ENCODE measurements around the gene SOX12.
A peak's percentile ranks its signal among the peaks of the same experiment; 100 is the strongest.

Gene SOX12

DNA sequence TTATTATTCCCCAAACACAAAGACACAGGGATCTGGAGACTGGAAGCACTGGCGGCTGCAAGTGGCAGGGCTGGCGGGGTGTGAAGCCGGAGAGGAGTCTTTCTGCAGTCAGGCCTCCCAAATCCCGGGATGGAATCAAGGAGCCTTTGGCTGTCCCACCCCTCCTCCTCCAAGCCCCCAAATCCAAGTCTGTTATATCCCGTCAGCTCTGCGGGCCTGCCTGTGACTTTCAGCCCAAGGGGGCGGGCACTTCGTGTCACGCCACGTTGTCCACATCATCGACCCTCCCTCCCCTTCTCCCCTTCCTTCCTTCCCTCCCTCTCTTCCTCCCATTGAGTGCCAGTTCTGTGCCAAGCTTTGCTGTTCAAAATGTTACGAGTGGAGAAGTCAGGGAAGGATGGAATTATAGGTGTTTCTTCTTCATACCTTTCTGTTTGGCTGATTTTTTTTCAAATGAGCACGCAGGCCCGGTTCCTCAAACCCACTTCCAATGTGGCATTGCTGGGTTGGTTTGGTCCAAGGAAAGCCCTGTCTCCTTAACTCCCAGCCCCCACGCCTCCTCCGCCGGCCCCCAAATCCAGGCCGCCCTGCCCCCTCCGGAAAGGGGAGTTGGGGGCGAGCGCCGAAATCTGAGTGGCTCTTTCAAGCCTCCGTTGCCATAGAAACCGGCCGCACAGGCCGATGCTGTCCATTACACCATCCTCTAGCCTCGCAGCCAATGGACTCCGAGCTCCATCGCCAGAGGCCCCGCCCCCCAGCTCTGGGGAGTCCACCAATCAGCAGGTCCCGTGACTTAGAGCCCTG, 15.3 kb upstream of the SOX12 start:
- Histone ChIP-seq H3K4me2 (ENCODE audit: low read depth, low read length, poor library complexity, severe bottlenecking) (peak overlapping the region; percentile 32), H3K27me3 (ENCODE audit: low read length) (no peaks in the 10 kb centered on the region), H3K79me2 (ENCODE audit: insufficient read depth, low read length) (no peaks in the 10 kb centered on the region), H2AFZ (ENCODE audit: low read depth, low read length, severe bottlenecking) (no peak overlapping the region), H3K36me3 (ENCODE audit: low read length) (no peaks in the 10 kb centered on the region), H3K4me3 (ENCODE audit: insufficient read depth, low read length, poor library complexity, severe bottlenecking) (no peak overlapping the region), H4K20me1 (ENCODE audit: low read depth, low read length) (no peaks in the 10 kb centered on the region), H3K9me2 (replicated peaks; ENCODE audit: insufficient read depth, low read length) (no peaks in the 10 kb centered on the region), H3K9me3 (ENCODE audit: insufficient read depth, low read length) (no peaks in the 10 kb centered on the region), H3F3A (ENCODE audit: insufficient read depth) (no peaks in the 10 kb centered on the region), H3K9ac (ENCODE audit: low read length) (no peak overlapping the region), H3K27ac (ENCODE audit: low read depth, low read length) (no peak overlapping the region)
- no peak for TF ChIP-seq EZH2phosphoT487 (conservative IDR thresholded peaks at IDR 0.05; ENCODE audit: low read length)
- TF ChIP-seq, protein P1, sequence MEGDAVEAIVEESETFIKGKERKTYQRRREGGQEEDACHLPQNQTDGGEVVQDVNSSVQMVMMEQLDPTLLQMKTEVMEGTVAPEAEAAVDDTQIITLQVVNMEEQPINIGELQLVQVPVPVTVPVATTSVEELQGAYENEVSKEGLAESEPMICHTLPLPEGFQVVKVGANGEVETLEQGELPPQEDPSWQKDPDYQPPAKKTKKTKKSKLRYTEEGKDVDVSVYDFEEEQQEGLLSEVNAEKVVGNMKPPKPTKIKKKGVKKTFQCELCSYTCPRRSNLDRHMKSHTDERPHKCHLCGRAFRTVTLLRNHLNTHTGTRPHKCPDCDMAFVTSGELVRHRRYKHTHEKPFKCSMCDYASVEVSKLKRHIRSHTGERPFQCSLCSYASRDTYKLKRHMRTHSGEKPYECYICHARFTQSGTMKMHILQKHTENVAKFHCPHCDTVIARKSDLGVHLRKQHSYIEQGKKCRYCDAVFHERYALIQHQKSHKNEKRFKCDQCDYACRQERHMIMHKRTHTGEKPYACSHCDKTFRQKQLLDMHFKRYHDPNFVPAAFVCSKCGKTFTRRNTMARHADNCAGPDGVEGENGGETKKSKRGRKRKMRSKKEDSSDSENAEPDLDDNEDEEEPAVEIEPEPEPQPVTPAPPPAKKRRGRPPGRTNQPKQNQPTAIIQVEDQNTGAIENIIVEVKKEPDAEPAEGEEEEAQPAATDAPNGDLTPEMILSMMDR (IDR thresholded peaks at IDR 0.05; ENCODE audit: insufficient read depth, low read length, poor library complexity, severe bottlenecking), result no peak

DNA sequence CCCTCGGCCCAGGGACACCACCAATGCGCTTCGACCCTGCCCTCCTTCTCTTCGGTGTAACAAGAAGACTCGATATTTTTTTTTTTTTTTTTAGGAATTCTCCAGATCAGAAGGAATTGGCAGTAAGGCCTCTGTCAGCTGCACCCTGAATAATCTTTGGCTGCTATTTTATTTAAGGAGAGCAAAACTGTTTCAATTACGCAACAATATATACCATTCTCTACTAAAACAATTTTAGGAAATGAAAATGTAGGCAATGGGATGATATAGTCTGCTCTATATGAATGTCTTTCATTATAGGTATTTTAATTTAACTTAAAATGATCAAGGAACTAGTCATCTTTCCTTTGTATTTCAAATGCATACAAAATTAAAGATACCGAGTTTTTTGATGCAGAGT, 14.7 kb upstream of the SOX12 start:
- no peak overlapping the region for H3K4me3 ChIP-seq (ENCODE audit: insufficient read depth, low read length, poor library complexity, severe bottlenecking)
- peak overlapping the region; percentile 32 for H3K4me2 ChIP-seq (ENCODE audit: low read depth, low read length, poor library complexity, severe bottlenecking)

DNA sequence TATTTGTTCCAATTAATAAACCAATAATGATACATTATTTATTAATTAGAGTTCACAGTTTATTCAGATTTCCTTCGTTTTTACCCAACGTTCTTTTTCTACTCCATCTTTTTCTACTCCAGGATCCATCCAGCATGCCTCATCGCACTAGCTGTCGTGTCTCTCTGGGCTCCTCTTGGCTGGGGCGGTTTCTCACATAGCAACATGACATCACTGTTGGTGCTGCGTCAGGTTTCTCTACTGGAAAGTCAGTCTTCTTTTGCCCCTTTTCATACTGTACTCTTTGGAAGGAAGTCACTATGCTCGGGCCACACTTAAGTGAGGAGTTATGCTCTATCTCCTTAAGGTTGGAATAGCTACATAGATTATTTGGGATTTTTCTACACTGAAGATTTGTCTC, 13.7 kb upstream of the SOX12 start:
- Histone ChIP-seq H3K4me3 (ENCODE audit: insufficient read depth, low read length, poor library complexity, severe bottlenecking) (no peak overlapping the region), H3K4me2 (ENCODE audit: low read depth, low read length, poor library complexity, severe bottlenecking) (no peak overlapping the region), H3K27me3 (ENCODE audit: low read length) (no peaks in the 10 kb centered on the region), H2AFZ (ENCODE audit: low read depth, low read length, severe bottlenecking) (no peak overlapping the region), H3K27ac (ENCODE audit: low read depth, low read length) (no peak overlapping the region), H3K36me3 (ENCODE audit: low read length) (no peaks in the 10 kb centered on the region), H3K9me2 (replicated peaks; ENCODE audit: insufficient read depth, low read length) (no peaks in the 10 kb centered on the region), H3K9ac (ENCODE audit: low read length) (no peak overlapping the region), H3K9me3 (ENCODE audit: insufficient read depth, low read length) (no peaks in the 10 kb centered on the region), H3F3A (ENCODE audit: insufficient read depth) (no peaks in the 10 kb centered on the region), H3K79me2 (ENCODE audit: insufficient read depth, low read length) (no peaks in the 10 kb centered on the region), H4K20me1 (ENCODE audit: low read depth, low read length) (no peaks in the 10 kb centered on the region)
- TF ChIP-seq, protein P1 (IDR thresholded peaks at IDR 0.05; ENCODE audit: insufficient read depth, low read length, poor library complexity, severe bottlenecking), result no peak
- no peak for TF ChIP-seq EZH2phosphoT487 (conservative IDR thresholded peaks at IDR 0.05; ENCODE audit: low read length)

More for the DNA sequence above, 14.7 kb upstream of the SOX12 start:
- no peaks in the 10 kb centered on the region for H3K27me3 ChIP-seq (ENCODE audit: low read length)
- no peaks in the 10 kb centered on the region for H3K9me2 ChIP-seq (replicated peaks; ENCODE audit: insufficient read depth, low read length)
- H2AFZ ChIP-seq (ENCODE audit: low read depth, low read length, severe bottlenecking), result no peak overlapping the region
- no peak overlapping the region for H3K9ac ChIP-seq (ENCODE audit: low read length)
- no peaks in the 10 kb centered on the region for H3F3A ChIP-seq (ENCODE audit: insufficient read depth)
- no peaks in the 10 kb centered on the region for H3K79me2 ChIP-seq (ENCODE audit: insufficient read depth, low read length)
- H3K36me3 ChIP-seq (ENCODE audit: low read length), result no peaks in the 10 kb centered on the region
- TF ChIP-seq EZH2phosphoT487 (conservative IDR thresholded peaks at IDR 0.05; ENCODE audit: low read length), result no peak
- TF ChIP-seq, protein P1 (IDR thresholded peaks at IDR 0.05; ENCODE audit: insufficient read depth, low read length, poor library complexity, severe bottlenecking), result no peak
- H3K9me3 ChIP-seq (ENCODE audit: insufficient read depth, low read length), result no peaks in the 10 kb centered on the region
- H4K20me1 ChIP-seq (ENCODE audit: low read depth, low read length), result no peaks in the 10 kb centered on the region
- no peak overlapping the region for H3K27ac ChIP-seq (ENCODE audit: low read depth, low read length)
